Measurements from ENCODE around the gene PRKAR1A.

Gene PRKAR1A

DNA sequence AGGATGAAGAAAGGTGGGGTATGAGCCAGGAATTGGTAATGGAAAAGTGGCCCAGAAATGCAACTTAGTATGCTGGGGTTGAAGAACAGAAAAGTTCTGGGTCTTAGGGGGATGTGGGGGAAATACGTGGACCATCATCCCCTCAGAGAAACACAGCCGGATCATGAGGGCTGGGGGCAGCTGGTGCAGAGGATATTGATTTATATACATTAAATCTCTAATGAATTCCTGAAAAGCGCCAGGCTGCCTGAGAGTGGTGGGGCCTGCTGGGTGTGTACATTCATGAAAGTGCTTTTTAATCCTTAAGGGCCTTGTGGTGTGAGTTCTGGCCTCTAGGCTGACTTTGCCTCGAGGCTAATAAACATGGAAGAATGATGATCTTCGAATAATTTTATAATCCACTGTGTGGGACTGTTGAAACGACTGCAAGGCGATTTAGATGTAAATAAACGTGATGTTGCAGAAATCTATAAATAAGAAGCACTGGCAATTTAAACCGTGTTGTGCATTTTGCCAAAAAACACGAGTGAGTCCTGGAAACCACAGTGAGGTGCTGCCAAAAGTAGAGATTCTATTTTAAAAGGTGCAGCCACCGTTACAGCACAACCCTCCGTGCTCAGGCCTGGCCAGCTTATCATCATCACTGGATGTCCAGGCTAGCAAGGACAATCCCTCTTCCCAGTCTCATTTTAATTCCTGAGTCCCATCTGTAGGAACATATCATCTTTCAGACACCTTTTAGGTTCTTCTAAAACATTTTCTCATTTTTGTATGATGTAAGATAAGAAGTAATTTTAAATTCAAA is 32.1 kb downstream of the PRKAR1A start:
- DNase-seq: no peak

DNA sequence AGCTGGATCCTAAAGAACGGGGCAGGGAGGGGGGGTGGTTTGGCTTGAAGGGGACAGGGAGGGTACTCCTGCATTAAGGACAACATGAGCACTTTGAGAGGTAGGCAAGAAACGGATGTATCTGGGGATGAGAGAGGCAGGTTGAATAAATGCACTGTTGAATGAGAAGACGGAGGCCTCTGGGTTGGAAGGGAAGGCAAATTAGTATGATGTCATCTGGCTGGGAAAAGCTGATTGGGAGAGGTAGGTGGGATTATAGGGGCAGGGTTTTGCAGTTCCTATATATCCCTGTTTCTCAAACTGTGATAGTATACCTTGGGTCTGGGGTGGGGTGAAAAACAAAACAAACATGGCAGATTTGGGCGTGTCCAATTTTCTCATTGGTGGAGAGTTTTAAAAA is 44.3 kb downstream of the PRKAR1A start:
- DNase-seq: no peak

DNA sequence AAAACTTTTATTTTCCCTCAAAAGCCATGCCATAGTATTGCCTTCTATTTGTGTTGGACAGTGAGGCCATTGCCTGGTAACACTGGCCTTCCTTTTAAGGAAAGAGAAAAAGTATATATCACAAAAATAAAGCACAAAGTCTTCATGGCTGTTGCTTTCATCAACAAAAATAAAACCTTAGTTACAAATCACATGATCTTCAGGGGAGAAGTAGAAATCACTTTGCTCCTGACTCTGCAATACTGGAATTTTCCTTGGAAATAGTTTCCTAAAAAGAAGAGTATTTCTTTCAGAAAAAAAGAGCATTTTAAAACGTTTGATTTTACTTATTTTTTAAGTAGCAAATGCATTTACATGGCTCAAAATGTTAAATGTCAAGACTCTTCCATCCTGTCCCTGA is 47.1 kb downstream of the PRKAR1A start:
- DNase-seq: no peak

DNA sequence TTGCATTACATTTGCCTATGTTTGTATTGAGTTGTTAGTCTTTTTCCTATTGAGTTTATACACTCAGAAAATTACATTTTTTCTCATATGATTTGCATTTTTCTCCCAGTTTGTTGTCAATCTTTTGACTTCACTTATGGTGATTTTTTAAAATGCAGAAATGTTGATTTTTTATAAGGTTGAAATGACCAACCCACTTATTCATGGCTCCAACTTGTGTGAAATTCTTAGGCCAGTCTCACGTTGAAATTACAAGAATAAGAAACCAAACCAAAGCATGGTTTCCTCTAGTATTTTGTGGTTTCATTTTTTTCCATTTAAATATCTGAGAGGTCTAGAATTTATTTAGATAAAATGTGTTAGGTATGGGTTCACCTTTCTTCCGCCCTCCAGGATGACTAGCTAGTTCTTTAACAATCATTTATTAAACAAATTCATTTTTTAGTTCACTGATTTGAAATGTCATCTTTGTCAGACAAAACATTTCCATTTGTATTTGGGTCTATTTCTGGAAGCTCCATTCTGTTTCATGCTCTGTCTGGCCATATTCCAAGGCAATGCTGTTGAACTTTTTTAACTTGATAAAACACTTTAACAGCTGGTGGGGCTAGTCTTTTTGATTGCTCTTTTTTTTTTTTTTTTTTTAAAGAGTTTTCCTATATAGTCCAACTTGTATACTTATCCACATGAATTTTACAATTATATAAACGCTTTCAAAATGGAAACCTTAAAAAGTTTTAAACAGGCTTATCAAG is 48.9 kb downstream of the PRKAR1A start:
- DNase-seq: no peak

DNA sequence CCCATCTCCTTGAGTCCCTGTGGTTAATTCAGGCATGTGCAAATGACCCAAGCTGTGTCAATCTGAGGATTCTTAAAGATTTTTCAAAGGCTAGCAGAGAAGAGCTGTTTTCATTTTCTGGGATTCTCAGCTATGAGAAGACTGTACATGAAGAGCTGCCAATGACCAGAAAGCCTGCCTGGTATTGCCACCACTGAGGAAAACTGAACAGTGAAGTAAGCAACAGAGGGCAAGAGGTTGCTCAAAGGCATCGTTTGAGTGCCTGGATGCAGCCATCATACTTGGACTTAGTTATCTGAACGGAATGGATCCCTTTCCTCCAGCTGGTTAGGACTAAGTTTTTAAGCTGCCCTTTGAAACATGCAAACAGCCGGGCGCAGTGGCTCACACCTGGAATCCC is 50.5 kb downstream of the PRKAR1A start:
- DNase-seq: no peak

DNA sequence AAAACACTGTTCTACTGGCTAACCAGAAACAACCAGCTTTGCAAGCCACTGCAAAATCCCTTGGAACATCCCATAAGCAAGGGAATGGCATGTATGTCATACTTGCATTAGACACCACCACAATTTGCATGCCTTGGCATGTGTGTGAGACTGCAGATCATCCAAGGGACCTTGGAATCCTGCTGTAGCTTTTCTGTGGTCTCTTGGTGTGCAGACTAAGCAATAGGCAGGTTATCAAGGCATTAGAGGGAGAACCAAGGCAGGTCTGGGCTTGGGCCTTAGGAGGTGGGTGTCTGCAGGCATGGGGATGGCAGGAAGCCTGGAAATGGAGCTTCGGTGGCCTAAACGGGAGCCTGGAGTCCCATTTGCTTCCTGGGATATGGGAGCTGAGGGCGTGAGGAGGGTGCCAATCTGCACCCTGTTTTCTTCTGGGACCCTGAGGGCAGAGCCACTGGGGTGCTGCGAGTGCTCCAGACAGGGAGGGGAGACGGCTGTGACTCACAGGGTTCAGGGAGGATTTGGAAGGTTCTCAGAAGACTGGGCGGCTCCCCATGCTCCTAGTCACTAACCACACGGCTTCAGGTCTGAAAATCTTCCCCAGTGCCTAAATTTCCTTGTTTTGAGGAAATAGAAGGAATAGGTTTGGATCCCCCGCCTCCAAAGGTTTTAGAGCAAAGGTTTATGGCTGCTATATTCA is 52.3 kb downstream of the PRKAR1A start:
- DNase-seq: no peak

DNA sequence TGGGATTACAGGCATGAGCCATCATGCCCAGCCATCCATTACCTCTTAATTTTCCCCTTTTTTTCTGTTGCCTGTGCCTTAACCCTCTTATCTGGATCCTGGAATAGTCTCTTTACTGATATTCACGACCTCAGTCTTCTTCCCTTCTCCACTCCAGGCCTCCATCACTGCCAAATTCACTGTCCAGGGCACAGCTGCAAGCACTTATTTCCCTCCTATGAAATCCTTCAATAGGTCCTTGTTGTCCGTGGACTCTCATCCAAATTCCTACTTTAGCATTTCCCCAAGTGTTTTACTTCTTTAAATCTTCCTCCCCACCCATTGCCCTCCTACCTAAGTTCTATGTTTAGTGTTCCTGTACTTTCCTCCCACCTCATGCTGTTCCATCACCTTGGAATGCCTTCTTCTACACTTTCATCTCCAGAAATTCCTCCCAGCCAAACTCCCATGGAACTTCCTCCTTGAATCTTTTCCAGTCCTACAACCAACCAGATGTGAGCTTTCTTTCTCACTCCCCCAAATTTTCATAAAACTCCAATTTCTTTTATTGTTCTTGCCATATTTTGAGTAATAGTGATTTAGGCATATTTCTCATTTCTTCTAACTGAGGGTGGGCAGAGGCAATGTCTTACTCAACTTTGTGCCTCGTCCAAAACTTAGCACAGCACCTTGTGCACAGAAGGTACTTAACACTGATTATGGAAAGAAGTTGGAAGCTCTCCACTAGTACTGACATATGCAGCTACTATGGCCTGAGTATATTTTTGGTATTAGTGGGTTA is 53.6 kb downstream of the PRKAR1A start:
- DNase-seq: no peak

DNA sequence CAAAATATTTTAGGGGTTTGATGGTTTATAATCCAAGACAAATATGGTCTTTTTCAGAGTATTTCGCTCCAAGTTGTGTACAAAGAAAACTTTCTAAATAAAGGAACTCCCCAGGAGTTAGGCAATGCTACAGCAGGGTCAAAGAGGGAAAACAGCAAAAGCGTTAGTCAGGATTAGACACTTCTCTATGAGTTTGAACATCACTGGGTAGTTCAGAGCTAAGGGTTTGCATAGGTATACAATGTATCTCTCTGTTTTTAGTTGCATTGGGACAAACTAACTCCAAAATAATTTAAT is 54.2 kb downstream of the PRKAR1A start:
- DNase-seq: no peak

DNA sequence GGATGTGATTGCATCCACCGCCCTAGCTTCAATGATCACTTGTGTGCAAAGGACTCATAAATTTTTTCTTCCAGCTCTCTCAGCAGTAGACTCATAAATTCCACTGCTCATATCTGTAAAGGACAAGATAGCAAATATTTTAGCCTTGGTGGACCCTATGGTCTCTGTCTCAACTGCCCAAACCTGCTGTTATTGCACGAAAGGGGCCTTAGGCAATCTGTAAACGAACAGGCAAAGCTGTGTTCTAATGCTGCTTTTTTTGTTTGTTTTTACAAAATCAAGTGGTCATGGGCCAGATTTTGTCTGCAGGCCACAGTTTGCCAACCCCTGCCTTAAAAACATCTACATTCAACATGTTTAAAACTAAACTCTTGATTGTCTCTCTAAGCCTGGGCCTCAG is 54.8 kb downstream of the PRKAR1A start:
- DNase-seq: no peak

DNA sequence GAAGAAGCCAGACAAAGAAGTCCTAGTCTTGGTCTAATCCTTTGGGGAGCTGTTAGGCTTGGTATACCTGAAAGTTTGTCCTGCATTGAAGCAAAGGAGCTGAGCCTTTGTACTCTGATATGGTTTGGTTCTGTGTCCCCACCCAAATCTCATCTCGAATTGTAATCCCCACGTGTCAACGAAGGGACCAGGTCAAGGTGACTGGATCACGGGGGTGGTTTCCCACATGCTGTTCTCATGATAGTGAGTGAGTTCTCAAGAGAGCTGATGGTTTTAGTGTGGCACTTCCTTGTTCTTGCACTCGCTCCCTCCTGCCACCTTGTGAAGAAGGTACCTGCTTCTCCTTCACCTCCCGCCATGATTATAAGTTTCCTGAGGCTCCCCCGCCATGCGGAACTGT is 55.4 kb downstream of the PRKAR1A start:
- DNase-seq: no peak

DNA sequence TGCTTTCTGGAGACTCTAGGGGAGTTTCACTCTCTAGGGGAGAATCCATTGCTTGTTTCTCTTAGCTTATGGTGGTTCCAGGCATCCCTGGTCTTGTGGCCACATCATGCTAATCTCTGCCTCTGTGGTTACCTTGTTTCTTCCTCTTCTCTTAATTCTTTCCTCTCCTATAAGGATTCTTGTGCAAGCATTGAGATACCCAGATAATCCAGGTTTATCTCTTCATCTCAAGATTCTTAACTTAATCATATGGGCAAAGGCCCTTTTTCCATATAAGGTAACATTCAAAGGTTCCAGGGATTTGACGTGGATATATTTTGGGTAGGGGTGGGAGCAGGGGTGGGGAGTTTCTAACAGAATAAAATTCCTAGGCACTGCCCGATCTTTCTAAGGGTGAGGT is 56.4 kb downstream of the PRKAR1A start:
- no peak for DNase-seq

DNA sequence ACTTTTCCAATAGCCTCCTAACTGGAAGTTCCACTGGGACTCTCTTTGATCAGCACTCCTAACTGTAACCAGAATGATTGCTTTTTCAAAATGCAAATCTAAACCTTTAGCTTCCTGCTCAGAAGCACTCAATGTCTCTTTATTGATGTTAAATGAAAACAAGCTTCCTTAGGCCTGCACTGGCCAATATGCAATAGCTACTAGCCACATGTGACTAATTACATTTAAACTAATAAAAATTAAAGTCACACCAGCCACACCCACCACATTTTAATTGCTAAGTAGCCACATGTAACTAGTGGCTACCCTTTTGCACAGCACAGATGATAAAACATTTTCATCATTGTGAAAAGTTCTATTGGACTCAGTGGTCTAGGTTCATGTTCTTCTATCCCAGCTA is 57.1 kb downstream of the PRKAR1A start:
- no peak for DNase-seq

DNA sequence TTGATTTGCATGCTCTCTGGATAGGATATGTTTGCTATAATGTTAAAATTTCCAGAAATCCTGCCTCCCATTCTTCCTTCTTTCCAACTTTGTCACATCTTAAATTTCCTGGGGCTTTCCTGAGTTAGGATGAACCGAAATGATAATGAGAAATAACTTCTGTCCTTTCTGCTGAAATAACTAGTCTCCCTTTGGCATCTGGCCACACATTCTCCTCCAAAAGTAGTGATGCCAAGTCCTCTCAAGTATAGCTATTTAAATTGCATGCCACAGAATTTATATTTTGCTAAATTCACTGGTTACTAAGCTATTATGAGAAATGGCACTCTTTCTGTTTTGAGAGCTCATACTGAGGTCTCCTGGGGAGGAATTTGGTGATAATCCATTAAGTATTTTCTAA is 58.3 kb downstream of the PRKAR1A start:
- no peak for DNase-seq

DNA sequence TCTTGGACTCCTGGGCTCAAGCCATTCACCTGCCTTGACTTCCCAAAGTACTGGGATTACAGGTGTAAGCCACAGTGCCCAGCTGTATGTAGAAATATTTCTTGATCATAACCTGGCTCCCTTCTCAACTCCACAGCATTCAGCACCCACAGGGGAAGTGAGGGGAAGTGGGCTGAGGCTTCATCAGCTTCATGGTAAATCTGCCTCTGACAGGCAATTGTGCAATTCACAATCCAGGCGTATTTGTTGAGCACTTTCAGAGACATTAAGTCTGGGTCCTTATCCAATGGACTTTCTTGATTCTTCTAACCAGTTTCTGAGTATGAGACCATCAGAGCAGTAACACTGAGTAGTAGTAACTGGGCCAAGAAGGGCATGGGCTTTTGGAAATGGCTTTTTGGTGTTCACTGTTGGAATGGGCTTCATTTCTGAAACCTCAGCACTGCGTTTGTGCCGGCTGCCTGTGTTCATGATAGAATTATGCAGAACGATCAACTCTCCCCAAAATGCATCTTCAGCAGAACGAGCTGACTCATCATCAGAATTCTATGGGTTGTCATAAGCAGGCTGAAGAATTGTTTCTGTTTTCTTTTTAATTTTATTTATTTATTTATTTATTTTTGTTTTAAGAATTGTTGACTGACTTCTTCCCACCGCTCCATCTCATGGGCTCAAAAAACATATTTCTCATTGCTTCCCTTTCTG is 60.1 kb downstream of the PRKAR1A start:
- DNase-seq: no peak

DNA sequence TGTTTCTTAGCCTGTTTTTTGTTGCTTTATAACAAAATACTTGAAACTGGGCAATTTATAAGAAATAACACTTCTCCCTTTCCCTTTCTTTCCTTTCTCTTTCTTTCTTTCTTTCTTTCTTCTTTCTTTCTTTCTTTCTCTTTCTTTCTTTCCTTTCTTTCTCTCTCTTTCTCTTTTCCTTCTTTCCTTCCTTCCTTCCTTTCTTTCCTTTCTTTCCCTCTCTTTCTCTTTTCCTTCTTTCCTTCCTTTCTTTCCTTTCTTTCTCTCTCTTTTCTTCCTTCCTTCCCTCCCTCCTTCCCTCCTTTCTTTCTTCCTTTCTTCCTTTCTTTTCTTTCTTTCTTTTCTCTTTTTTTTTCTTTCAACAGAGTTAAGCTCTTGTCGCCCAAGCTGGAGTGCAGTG is 61.1 kb downstream of the PRKAR1A start:
- DNase-seq: no peak

DNA sequence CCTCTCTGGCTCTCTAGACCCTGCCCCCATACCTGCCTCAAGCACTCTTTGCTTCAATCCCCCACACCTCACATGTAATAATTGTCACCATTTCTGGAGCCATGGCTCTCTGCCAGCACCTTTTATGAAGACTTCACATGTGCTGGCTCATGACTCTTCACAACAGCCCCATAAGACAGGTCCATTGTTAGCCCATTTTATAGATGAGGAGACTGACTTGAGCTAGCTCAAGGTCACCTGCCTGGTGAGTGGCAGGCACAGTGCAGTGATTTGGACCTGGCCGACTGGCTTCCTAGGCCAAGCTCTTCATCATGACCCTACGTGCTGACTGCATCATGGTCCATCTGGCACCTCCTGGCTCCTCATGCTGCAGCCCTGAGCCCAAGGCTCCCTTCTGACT is 63.9 kb downstream of the PRKAR1A start:
- DNase-seq: no peak

DNA sequence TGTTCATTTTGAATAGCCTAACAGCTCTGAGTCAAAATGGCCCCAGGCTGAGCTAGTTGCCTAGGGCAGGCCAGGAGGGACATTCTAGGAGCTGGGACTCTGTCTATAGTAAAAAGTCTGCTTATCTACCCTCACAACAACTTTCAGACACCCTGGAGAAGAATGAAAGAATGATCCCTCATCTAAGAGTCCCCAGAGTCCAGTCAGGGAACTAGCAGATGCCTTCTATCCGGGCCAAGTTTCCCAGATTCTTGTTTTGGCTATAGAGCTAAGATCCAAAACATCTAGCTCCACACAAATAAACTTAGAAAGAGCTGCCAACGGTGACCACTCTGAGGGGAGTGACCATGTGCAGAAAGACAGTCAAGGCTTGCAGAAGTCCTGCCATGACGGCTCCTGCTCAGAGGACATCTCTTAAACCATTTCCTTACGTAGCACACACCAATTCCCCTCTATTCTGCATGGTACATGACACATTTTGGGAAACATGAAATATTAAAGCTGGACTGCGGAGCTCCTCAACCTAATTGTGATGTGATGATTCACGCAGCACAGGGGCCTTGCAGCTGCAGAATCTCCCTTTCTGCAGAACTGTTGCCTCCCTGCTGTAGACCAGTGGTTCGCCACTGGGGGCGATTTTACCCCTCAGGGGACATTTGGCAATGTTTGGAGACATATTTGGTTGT is 64.7 kb downstream of the PRKAR1A start:
- DNase-seq: no peak

DNA sequence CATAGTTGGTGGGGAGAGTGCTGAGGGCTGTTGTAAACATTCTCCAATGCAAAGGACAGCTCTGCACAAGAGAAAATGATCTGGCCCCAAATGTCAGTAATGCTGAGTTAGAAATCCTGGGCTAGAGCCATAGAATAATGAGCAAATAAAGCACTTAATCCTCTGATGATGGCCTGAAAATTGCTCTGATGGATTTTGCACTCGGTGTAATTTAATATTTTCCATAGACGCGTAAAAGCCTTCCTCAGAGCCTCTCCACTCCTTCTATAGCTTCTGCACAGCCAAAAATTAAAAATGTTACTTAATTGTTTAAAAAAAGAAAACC is 65.2 kb downstream of the PRKAR1A start:
- DNase-seq: no peak

DNA sequence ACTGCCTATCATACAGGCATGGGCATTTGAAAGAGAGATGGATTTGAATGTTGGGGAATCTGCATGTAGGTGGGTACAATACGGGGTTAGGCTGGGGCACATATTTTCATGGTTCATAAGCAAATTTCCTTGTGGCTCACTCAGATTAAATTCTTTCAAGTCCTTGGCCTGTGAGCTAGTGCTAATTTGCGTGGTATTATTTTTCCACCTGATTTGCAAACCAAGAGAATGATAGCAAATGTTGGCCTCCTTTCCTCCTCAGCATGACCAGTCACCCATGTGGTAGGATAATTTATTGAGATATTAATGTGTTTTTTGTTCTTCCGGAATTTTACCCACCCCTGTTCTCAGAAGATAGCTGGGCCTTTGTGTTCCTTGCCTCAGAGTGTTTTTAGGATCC is 66.0 kb downstream of the PRKAR1A start:
- no peak for DNase-seq

DNA sequence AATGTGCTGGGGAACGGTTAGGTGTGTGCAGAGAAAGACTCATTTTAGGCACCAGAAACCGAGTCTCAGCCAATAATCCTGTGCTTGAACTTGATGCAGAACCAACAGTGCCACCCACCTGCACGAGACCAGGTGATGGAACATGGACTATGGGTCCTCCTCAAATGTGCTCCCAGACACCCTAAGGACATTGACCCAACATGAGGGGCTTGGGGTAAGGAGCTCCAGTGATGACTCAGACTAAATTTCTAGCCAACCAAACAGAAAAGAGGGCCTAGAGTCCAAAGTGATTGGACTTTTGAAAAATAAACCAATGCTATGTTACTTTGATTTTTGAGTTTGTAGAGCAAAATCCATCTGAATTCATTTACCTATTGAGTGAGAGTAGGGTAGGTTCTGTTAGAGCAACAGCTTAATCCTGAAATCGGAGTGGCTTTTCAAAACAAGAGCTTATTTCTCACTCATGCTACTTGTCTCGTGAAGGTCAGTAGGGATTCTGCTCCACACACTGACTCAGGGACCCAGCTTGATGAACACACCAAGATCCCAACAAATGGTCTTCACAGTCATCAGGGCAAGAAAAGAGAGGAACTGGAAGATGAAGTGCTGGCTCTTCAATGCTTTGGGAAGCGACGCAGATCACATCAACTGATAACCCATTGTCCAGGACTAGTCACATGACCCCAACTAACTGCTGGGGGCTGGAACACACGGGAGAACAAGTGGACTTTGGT is 67.1 kb downstream of the PRKAR1A start:
- no peak for DNase-seq

DNA sequence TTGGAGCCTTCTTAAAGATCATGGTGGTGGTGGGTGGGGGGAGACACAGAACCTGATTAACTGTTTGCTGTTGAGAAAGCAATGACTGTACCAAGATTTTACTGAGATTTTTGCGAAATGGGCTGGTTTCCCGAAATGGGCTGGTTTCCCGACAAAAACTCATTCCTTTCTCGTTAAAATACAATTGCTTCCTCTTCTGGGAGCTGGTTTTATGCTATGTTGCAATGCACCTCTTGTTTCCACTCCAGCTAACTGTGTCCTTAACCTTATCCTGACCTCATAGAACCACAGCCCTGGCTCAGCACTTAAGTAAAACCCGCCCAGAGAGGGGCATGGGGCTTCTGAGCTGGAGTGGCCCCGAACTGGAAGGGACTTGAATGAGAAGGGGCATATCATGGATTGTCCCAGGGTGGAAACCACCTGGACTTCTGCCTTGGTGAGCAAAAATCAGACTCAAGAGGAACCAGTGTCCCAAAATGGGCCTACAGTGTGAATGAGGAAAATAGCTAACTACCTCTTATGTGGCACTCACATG is 68.1 kb downstream of the PRKAR1A start:
- no peak for DNase-seq

Measured in activated CD4-positive, CD25-positive, alpha-beta regulatory T cell (primary cell).